DOHH2 (cell line): ENCODE measurements around the gene SSTR5.

ENCODE experiments used
- H3F3A ChIP-seq: fragments of 200-600 bp; sonication (generic), shearing (Covaris generic); 2 replicates; pipeline ENCODE4 v1.6.0; 2016; ENCODE audit warnings: antibody characterized with exemption, mild to moderate bottlenecking; ENCODE audit not compliant: control insufficient read depth, insufficient read depth
- H3K27ac ChIP-seq: fragments of 200-600 bp; sonication (generic); 2 replicates; pipeline ENCODE4 v1.5.1; 2014; ENCODE audit warnings: low read depth, mild to moderate bottlenecking, low read length, moderate library complexity
- H3K27me3 ChIP-seq: fragments of 200-600 bp; sonication (generic); 2 replicates; pipeline ENCODE4 v1.6.1; 2014; ENCODE audit warnings: mild to moderate bottlenecking, low read length, mixed read lengths; ENCODE audit not compliant: control insufficient read depth
- H3K36me3 ChIP-seq: fragments of 200-600 bp; sonication (generic); 2 replicates; pipeline ENCODE4 v1.6.1; 2014; ENCODE audit warnings: mild to moderate bottlenecking, low read length, moderate library complexity, mixed read lengths; ENCODE audit not compliant: control insufficient read depth
- H3K4me1 ChIP-seq: fragments of 200-600 bp; sonication (generic); 2 replicates; pipeline ENCODE4 v1.6.1; 2014; ENCODE audit warnings: mild to moderate bottlenecking, low read length, mixed read lengths; ENCODE audit not compliant: control insufficient read depth
- H3K4me2 ChIP-seq: fragments of 200-600 bp; sonication (generic); 2 replicates; pipeline ENCODE4 v1.6.0; 2014; ENCODE audit warnings: mild to moderate bottlenecking, low read length, moderate library complexity
- H3K4me3 ChIP-seq: fragments of 200-600 bp; sonication (generic); 2 replicates; pipeline ENCODE4 v1.5.1; 2014; ENCODE audit warnings: mild to moderate bottlenecking, low read length, mixed read lengths
- H3K79me2 ChIP-seq: fragments of 200-600 bp; sonication (generic); 2 replicates; pipeline ENCODE4 v1.6.1; 2014; ENCODE audit warnings: mild to moderate bottlenecking, low read length, mixed read lengths; ENCODE audit not compliant: control insufficient read depth
- H3K9me2 ChIP-seq: fragments of 200-600 bp; sonication (generic); replicated peaks from 2 replicates; pipeline ENCODE4 v1.6.1; 2014; ENCODE audit warnings: mild to moderate bottlenecking, low read length, mixed read lengths; ENCODE audit not compliant: control insufficient read depth
- H3K9me3 ChIP-seq: fragments of 200-600 bp; sonication (generic); 2 replicates; pipeline ENCODE4 v1.6.1; 2014; ENCODE audit warnings: antibody characterized with exemption, low read length, mixed read lengths; ENCODE audit not compliant: control insufficient read depth, insufficient read depth
- H4K20me1 ChIP-seq: fragments of 200-600 bp; sonication (generic); 2 replicates; pipeline ENCODE4 v1.6.0; 2014; ENCODE audit warnings: low read depth, mild to moderate bottlenecking, antibody characterized with exemption, low read length, moderate library complexity; ENCODE audit not compliant: control insufficient read depth, insufficient read depth
- EZH2phosphoT487 ChIP-seq: fragments of 200-600 bp; sonication (generic); IDR thresholded peaks from 2 replicates; pipeline ENCODE4 v1.6.1; 2017; ENCODE audit warnings: borderline replicate concordance, mild to moderate bottlenecking, antibody characterized with exemption, low read length, moderate library complexity, mixed read lengths
- TF ChIP-seq, protein P1 (sequence below): fragments of 200-600 bp; sonication (generic); IDR thresholded peaks from one replicate; pipeline ENCODE4 v1.5.1; 2014; ENCODE audit warnings: antibody characterized with exemption, mild to moderate bottlenecking, low read depth, low read length; ENCODE audit not compliant: poor library complexity, severe bottlenecking

Gene SSTR5

GRCh38 chr16:1036166-1036565 is 36.4 kb upstream of the SSTR5 start:
- Histone ChIP-seq H3K4me2 (no peak overlapping the region), H4K20me1 (no peaks in the 10 kb centered on the region)

DNA sequence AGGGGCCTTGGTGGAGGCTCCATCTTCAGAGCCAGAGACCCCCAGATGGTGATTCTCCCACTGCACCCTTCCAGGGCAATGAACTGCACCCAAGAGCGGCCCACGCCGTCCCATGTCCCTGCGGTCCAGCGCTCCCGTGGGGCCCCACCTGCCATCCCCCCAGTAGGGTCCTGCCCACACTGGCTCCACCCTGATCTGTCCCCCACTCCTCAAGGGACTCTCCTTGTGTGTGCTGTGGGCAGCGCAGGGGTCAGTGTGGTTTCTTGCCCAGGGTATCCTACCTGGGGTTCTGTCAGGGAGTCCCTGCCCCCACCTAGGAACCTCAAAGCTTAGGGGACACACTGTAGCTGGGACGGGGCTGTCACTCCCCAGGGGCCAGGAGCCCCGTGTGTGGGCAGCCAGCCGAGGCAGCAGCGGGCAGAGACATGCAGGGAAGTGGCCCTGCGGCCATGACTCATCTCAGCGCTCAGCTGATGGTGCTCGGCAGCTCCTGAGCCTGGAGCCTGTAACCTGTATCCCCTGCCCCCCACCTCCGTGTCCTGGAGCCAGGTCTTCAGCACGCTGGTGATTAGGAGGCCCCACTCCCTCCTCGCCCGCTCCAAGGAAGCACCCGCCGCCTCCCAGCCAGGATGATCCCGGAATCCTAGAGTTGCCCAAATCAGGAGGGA is 35.7 kb upstream of the SSTR5 start:
- Histone ChIP-seq H3K9me3 (peaks cover 4% of the 10 kb centered on the region; the same call in 1 of the 2 replicates), H3K36me3 (no peaks in the 10 kb centered on the region), H3K4me3 (no peak overlapping the region), H4K20me1 (no peaks in the 10 kb centered on the region), H3K79me2 (no peaks in the 10 kb centered on the region), H3K4me1 (no peaks in the 10 kb centered on the region), H3K9me2 (no peaks in the 10 kb centered on the region), H3K27ac (no peak overlapping the region), H3F3A (no peaks in the 10 kb centered on the region), H3K4me2 (no peak overlapping the region), H3K27me3 (no peaks in the 10 kb centered on the region)
- TF ChIP-seq, protein P1, sequence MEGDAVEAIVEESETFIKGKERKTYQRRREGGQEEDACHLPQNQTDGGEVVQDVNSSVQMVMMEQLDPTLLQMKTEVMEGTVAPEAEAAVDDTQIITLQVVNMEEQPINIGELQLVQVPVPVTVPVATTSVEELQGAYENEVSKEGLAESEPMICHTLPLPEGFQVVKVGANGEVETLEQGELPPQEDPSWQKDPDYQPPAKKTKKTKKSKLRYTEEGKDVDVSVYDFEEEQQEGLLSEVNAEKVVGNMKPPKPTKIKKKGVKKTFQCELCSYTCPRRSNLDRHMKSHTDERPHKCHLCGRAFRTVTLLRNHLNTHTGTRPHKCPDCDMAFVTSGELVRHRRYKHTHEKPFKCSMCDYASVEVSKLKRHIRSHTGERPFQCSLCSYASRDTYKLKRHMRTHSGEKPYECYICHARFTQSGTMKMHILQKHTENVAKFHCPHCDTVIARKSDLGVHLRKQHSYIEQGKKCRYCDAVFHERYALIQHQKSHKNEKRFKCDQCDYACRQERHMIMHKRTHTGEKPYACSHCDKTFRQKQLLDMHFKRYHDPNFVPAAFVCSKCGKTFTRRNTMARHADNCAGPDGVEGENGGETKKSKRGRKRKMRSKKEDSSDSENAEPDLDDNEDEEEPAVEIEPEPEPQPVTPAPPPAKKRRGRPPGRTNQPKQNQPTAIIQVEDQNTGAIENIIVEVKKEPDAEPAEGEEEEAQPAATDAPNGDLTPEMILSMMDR: no peak
- no peak for TF ChIP-seq EZH2phosphoT487

More at GRCh38 chr16:1036166-1036565, 36.4 kb upstream of the SSTR5 start:
- TF ChIP-seq EZH2phosphoT487: no peak
- TF ChIP-seq, protein P1: no peak
- Histone ChIP-seq H3K79me2 (no peaks in the 10 kb centered on the region), H3F3A (no peaks in the 10 kb centered on the region), H3K27ac (no peak overlapping the region), H3K9me3 (peaks cover 4% of the 10 kb centered on the region; the same call in 1 of the 2 replicates), H3K4me3 (no peak overlapping the region), H3K36me3 (no peaks in the 10 kb centered on the region), H3K4me1 (no peaks in the 10 kb centered on the region), H3K9me2 (no peaks in the 10 kb centered on the region), H3K27me3 (no peaks in the 10 kb centered on the region)

GRCh38 chr16:1037394-1038257 is 34.9 kb upstream of the SSTR5 start:
- Histone ChIP-seq H3K27me3 (no peaks in the 10 kb centered on the region), H3F3A (no peaks in the 10 kb centered on the region), H3K9me3 (peaks cover 4% of the 10 kb centered on the region; the same call in 1 of the 2 replicates), H3K4me1 (no peaks in the 10 kb centered on the region), H4K20me1 (no peaks in the 10 kb centered on the region), H3K27ac (no peak overlapping the region), H3K4me2 (no peak overlapping the region), H3K9me2 (no peaks in the 10 kb centered on the region), H3K36me3 (no peaks in the 10 kb centered on the region), H3K4me3 (no peak overlapping the region), H3K79me2 (no peaks in the 10 kb centered on the region)
- TF ChIP-seq, protein P1: no peak
- TF ChIP-seq EZH2phosphoT487: no peak
